DND-41 (cell line): ENCODE measurements around the gene WWC1.

ENCODE experiments used
- CTCF ChIP-seq: IDR thresholded peaks from 2 replicates; pipeline ENCODE4 v1.5.1; 2012; ENCODE audit warnings: borderline replicate concordance, low read length, moderate library complexity, mild to moderate bottlenecking; ENCODE audit not compliant: poor library complexity, severe bottlenecking; ENCODE audit errors: extremely low read depth
- EZH2 ChIP-seq: IDR thresholded peaks from 3 replicates; pipeline ENCODE4 v1.6.1; 2012; ENCODE audit warnings: borderline replicate concordance, low read depth, mild to moderate bottlenecking, moderate library complexity, low read length, inconsistent platforms; ENCODE audit not compliant: severe bottlenecking

DNA sequence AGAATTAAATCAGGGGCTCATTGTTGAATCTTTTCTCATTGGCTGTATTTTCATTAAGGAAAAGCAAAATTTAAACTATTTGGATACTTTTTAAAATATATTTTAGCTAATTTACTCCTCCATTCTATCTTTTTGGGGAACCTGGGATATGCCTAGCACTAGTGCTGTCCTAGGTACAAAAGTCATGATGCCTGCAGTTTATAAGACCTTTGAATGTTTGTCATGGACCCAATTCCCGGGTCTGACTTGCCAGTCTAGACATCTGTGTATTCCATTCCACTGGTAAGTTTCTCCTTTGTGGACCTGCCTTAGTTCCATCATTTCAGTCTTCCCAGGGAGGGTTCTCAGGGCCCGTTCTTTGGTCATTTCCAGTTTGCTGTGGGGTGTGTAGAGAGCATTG lies 63.0 kb downstream of the WWC1 start:
- TF ChIP-seq CTCF (no peak), EZH2 (no peak)
